Karpas-422 (cell line): ENCODE data around the gene ADTRP. TPM values are rescaled to one million over a fixed set of nuclear protein-coding genes. Genes with fewer than 3 reads are reported as not detected.

Experiments
- DNase-seq: peaks from one replicate; pipeline ENCODE4 v3.0.0-alpha.2; 2015
- H2AFZ ChIP-seq: fragments of 200-600 bp; sonication (generic); 2 replicates; pipeline ENCODE4 v1.6.1; 2014; ENCODE audit warnings: antibody characterized with exemption, low read length, mixed read lengths
- H3K27ac ChIP-seq: fragments of 200-600 bp; sonication (generic); 2 replicates; pipeline ENCODE4 v1.5.1; 2014; ENCODE audit warnings: mild to moderate bottlenecking, low read length, moderate library complexity
- H3K27me3 ChIP-seq: fragments of 200-600 bp; sonication (generic); 2 replicates; pipeline ENCODE4 v1.6.1; 2014; ENCODE audit warnings: low read length, mixed read lengths
- H3K36me3 ChIP-seq: fragments of 200-600 bp; sonication (generic); 2 replicates; pipeline ENCODE4 v1.6.1; 2014; ENCODE audit warnings: low read length, mixed read lengths; ENCODE audit not compliant: insufficient read depth
- H3K4me1 ChIP-seq: fragments of 200-600 bp; sonication (generic); 2 replicates; pipeline ENCODE4 v1.6.1; 2014; ENCODE audit warnings: mild to moderate bottlenecking, low read length, mixed read lengths
- H3K4me2 ChIP-seq: fragments of 200-600 bp; sonication (generic); 2 replicates; pipeline ENCODE4 v1.6.1; 2014; ENCODE audit warnings: low read length, low read depth, mild to moderate bottlenecking; ENCODE audit not compliant: poor library complexity, severe bottlenecking
- H3K4me3 ChIP-seq: fragments of 200-600 bp; sonication (generic); 2 replicates; pipeline ENCODE4 v1.5.1; 2014; ENCODE audit warnings: mild to moderate bottlenecking, antibody characterized with exemption, low read length, mixed read lengths
- H3K79me2 ChIP-seq: fragments of 200-600 bp; sonication (generic); 2 replicates; pipeline ENCODE4 v1.6.1; 2014; ENCODE audit warnings: mild to moderate bottlenecking, low read length, mixed read lengths
- H3K9ac ChIP-seq: fragments of 200-600 bp; sonication (generic); 2 replicates; pipeline ENCODE4 v1.6.0; 2014; ENCODE audit warnings: low read length
- H3K9me2 ChIP-seq: fragments of 200-600 bp; sonication (generic), shearing (Covaris generic); replicated peaks from 2 replicates; pipeline ENCODE4 v1.6.0; 2014; ENCODE audit warnings: mild to moderate bottlenecking, low read length, moderate library complexity; ENCODE audit not compliant: insufficient read depth
- H3K9me3 ChIP-seq: fragments of 300-700, 200-600 bp; sonication (generic); 2 replicates; pipeline ENCODE4 v1.6.1; 2014; ENCODE audit warnings: low read length, mixed read lengths
- H4K20me1 ChIP-seq: fragments of 200-600 bp; sonication (generic); 2 replicates; pipeline ENCODE4 v1.6.1; 2014; ENCODE audit warnings: mild to moderate bottlenecking, antibody characterized with exemption, low read length, low read depth; ENCODE audit not compliant: insufficient read depth
- total RNA-seq: library from RNA; depleted of rRNA; stranded (reverse); fragments of >200 nt; shearing (Covaris generic); gene quantifications from 2 replicates; pipeline ENCODE4 v1.2.3, GENCODE V29; 2014; ENCODE audit warnings: low replicate concordance

Gene ADTRP
- total RNA-seq, 1 experiment from 2014 or later = not detected

DNA sequence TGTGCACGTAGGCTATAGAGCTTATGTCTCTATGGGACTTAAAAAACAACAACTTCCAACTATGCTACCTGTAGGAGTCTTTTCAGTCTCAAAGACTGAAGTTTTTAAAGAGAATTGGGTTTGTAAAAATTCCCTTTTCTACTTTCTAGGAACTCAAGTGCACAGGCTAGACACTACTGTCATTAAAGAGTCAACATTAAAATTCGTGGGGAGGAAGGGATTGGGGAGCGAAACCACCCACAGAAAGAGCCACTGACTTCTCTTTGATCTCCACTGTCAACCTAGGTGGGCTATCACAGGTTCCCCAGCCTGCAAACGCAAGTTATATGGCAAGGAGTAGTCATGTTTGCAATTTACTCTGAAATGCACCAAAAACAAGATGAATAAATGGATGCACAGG is 37.7 kb downstream of the ADTRP start:
- Histone ChIP-seq H3K9ac (no peak overlapping the region), H3K4me3 (no peak overlapping the region), H3K27ac (no peak overlapping the region), H3K4me2 (no peak overlapping the region), H4K20me1 (no peaks in the 10 kb centered on the region), H3K9me3 (no peaks in the 10 kb centered on the region), H3K4me1 (no peaks in the 10 kb centered on the region), H3K27me3 (no peaks in the 10 kb centered on the region), H3K79me2 (no peaks in the 10 kb centered on the region), H2AFZ (no peak overlapping the region), H3K36me3 (no peaks in the 10 kb centered on the region), H3K9me2 (no peaks in the 10 kb centered on the region)
- DNase-seq = no peak

DNA sequence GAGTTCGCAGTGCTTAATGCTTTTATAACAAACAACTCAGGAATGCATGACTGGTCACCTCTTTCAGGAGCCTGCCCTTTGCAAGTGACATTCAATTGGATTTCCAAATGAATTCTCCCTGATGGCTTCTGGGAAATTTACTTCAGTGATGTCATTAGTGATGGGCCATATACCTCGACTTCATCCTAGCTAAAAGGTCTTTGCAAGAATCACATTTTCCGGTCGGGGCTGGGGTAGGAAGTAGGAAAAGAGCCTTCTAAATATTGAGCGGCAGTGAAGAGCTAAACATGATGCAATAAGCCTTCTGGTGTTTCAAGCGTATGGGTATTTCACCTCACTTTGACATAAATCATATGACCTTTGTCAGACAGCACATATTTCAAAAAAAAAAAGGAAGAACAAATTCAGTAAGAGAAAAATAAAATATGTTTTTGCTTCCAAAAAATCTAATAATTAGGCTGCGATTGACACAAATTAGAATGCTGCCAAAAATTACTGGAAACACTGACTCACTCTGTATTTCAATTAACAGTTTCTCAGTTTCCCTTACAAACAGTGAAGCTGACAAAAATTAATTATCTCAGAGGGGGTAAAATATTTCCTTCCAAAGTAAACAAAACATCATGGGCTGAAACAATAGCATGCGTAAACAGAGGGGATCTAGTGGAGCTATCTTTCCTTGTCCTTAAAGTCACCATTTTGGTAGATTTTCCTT is 39.8 kb downstream of the ADTRP start:
- no peak for DNase-seq

DNA sequence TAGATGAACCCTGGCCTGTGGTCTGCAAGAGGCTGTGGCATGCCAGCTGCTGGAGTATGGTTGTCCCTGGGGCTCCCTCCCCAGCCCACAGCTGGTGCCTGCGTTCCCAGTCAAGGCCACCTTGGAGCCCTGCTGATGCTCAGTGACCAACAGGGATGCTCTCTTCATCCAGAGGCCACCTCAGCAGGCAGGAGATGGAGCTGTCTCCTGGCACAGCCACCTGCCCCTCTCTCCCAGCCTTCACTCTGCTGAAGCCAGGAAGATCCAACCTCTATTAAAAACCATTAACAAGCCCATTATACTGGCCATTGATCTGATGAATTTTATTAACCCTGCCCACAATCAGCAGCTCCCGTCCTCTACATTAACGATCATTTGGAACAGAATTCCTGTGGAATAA is 40.4 kb downstream of the ADTRP start:
- no peak overlapping the region for H3K27ac ChIP-seq
- H3K79me2 ChIP-seq = no peaks in the 10 kb centered on the region

More for the DNA sequence above, 39.8 kb downstream of the ADTRP start:
- Histone ChIP-seq H4K20me1 (no peaks in the 10 kb centered on the region), H3K79me2 (no peaks in the 10 kb centered on the region), H3K36me3 (no peaks in the 10 kb centered on the region), H3K4me1 (no peaks in the 10 kb centered on the region), H3K9me3 (no peaks in the 10 kb centered on the region), H3K9ac (no peak overlapping the region), H3K4me2 (no peak overlapping the region), H2AFZ (no peak overlapping the region), H3K27ac (no peak overlapping the region), H3K9me2 (no peaks in the 10 kb centered on the region), H3K27me3 (no peaks in the 10 kb centered on the region), H3K4me3 (no peak overlapping the region)

DNA sequence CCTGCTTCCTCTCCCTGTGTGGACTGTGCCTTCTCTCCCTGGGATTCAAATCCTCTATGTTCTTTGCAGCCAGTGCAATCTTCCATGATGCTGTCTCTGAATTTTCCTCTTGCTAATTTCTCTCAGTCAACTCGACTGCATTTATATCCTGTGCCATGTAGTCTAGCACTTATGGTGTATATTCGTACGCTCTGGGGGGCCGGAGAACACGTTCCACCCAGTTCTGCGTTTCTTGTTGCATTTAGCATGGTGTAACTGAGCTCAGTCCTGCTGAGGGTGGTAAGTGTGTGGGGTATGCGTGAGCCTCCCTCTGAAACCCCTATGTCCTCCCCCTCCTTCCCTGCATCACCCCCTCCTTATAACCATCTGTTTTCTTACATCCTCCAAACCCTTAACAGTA is 42.0 kb downstream of the ADTRP start:
- Histone ChIP-seq H3K9ac (no peak overlapping the region), H2AFZ (no peak overlapping the region), H3K36me3 (no peaks in the 10 kb centered on the region), H3K27ac (no peak overlapping the region), H3K9me2 (no peaks in the 10 kb centered on the region), H3K27me3 (no peaks in the 10 kb centered on the region), H3K9me3 (no peaks in the 10 kb centered on the region), H3K4me3 (no peak overlapping the region), H3K4me2 (no peak overlapping the region), H3K4me1 (peaks cover 4% of the 10 kb centered on the region; the same call in 1 of the 2 replicates), H3K79me2 (no peaks in the 10 kb centered on the region), H4K20me1 (no peaks in the 10 kb centered on the region)
- no peak for DNase-seq

More for the DNA sequence above, 40.4 kb downstream of the ADTRP start:
- no peaks in the 10 kb centered on the region for H3K36me3 ChIP-seq
- no peak for DNase-seq
- H3K4me3 ChIP-seq = no peak overlapping the region
- H3K9me2 ChIP-seq = no peaks in the 10 kb centered on the region
- H2AFZ ChIP-seq = no peak overlapping the region
- no peaks in the 10 kb centered on the region for H3K4me1 ChIP-seq
- no peaks in the 10 kb centered on the region for H4K20me1 ChIP-seq
- no peak overlapping the region for H3K9ac ChIP-seq
- H3K4me2 ChIP-seq = no peak overlapping the region
- no peaks in the 10 kb centered on the region for H3K9me3 ChIP-seq
- no peaks in the 10 kb centered on the region for H3K27me3 ChIP-seq

DNA sequence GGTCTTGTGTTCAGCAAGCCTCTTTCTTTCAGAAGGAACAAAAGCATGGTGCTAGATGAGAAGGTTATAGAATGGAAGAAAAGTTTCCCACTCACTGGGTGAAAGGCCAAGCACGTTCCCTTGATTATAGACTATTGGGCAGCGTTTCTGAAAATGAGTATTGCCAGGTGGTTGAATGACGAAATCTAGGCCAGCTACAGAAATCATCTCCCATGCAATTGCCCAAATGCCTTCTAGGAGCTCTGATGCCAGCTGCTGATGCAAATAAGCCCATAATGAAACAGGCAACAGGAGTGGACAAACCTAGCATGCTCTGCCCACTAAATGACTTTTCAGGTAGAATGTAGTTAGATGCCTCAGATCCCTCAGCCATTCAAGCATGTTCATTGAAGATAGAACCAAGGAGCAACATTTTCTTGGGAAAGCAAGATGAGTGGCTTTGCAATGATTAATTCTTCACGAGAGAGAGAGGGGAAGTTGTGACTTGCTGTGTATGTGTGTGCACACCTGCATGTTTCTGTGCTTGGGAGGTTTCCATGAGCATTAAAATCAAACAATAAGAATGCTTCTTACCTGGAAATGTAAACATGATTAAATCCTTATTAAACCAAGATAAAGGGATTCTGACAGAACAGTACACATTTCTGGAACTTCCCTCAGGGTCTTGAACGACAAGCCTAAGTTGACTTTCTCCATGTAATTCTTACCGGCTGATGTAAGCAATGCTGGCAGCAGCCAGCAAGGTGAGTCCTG is 43.6 kb downstream of the ADTRP start:
- no peak for DNase-seq
- Histone ChIP-seq H3K4me3 (no peak overlapping the region), H3K27me3 (no peaks in the 10 kb centered on the region), H3K9ac (no peak overlapping the region), H2AFZ (no peak overlapping the region), H3K9me2 (no peaks in the 10 kb centered on the region), H3K79me2 (no peaks in the 10 kb centered on the region), H3K36me3 (no peaks in the 10 kb centered on the region), H3K4me2 (no peak overlapping the region), H3K4me1 (peaks cover 4% of the 10 kb centered on the region; the same call in 1 of the 2 replicates), H3K27ac (no peak overlapping the region), H3K9me3 (no peaks in the 10 kb centered on the region), H4K20me1 (no peaks in the 10 kb centered on the region)

DNA sequence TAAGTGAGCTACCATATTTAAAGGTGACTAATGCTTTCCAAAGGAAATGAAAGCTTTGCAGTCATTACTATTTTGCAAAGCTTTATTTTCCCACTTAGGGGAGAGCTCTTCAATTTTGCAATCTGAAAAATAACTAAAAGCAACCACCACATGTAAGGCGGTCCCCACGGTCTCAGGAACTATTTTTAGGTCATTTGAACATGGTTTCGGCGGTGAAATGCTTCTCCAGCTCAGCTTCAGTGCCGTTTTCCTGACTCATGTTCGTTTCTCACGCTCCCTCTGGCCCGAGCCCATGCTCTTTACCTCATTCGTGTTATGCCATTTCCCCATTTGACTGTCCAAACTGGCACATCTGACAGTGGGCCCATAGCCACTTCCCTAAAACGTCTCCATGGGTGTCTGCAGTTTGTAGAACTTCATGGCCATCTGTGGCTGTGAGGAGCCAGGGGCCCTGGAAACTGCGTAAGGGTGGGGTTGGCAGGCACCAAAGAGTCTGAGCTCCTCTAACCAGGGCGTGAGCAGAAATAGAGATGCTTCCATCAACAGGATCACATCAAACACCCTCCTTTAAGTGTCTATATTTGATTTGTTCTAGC is 46.5 kb downstream of the ADTRP start:
- no peaks in the 10 kb centered on the region for H3K9me2 ChIP-seq
- no peak overlapping the region for H3K9ac ChIP-seq
- H3K9me3 ChIP-seq = no peaks in the 10 kb centered on the region
- H3K4me3 ChIP-seq = no peak overlapping the region
- H2AFZ ChIP-seq = peak overlapping the region; percentile 49; the same call in 1 of the 2 replicates
- H3K27ac ChIP-seq = no peak overlapping the region
- no peaks in the 10 kb centered on the region for H4K20me1 ChIP-seq
- H3K27me3 ChIP-seq = no peaks in the 10 kb centered on the region
- no peak overlapping the region for H3K4me2 ChIP-seq
- H3K36me3 ChIP-seq = no peaks in the 10 kb centered on the region
- H3K4me1 ChIP-seq = peaks cover 4% of the 10 kb centered on the region; the same call in 1 of the 2 replicates
- H3K79me2 ChIP-seq = no peaks in the 10 kb centered on the region
- peak; percentile 48 for DNase-seq

- no peak overlapping the region for H3K27ac ChIP-seq
- no peaks in the 10 kb centered on the region for H3K79me2 ChIP-seq
- no peak overlapping the region for H3K9ac ChIP-seq
These were observed 47.2 kb downstream of the ADTRP start for GRCh38 chr6:11731423-11731822.

GRCh38 chr6:11730641-11731040 is 48.0 kb downstream of the ADTRP start:
- Histone ChIP-seq H3K9ac (no peak overlapping the region), H3K4me3 (no peak overlapping the region), H2AFZ (no peak overlapping the region), H3K9me3 (no peaks in the 10 kb centered on the region), H3K4me2 (no peak overlapping the region), H3K27me3 (no peaks in the 10 kb centered on the region), H3K9me2 (no peaks in the 10 kb centered on the region), H3K4me1 (peaks cover 4% of the 10 kb centered on the region; the same call in 1 of the 2 replicates), H3K27ac (no peak overlapping the region), H4K20me1 (no peaks in the 10 kb centered on the region), H3K36me3 (no peaks in the 10 kb centered on the region), H3K79me2 (no peaks in the 10 kb centered on the region)
- DNase-seq = no peak

More at GRCh38 chr6:11731423-11731822, 47.2 kb downstream of the ADTRP start:
- Histone ChIP-seq H3K4me1 (peaks cover 4% of the 10 kb centered on the region; the same call in 1 of the 2 replicates), H3K4me2 (no peak overlapping the region), H4K20me1 (no peaks in the 10 kb centered on the region), H3K4me3 (no peak overlapping the region), H2AFZ (no peak overlapping the region), H3K27me3 (no peaks in the 10 kb centered on the region), H3K36me3 (no peaks in the 10 kb centered on the region), H3K9me2 (no peaks in the 10 kb centered on the region), H3K9me3 (no peaks in the 10 kb centered on the region)
- DNase-seq = no peak
